DMS 273 (cell line): Measurements from ENCODE around the gene NAPA.
A peak's percentile ranks its signal among the peaks of the same experiment; 100 is the strongest.
"Not testable (repeated sequence)": the region's sequence is repeated elsewhere in the genome, so short reads cannot be mapped to it uniquely, and the experiment has no call there.

ENCODE experiments used
- DNase-seq: peaks from one replicate; lab custom pipeline; 2025; ENCODE audit not compliant: unreplicated experiment; lab: John Stamatoyannopoulos, UW

NAPA gene

DNA sequence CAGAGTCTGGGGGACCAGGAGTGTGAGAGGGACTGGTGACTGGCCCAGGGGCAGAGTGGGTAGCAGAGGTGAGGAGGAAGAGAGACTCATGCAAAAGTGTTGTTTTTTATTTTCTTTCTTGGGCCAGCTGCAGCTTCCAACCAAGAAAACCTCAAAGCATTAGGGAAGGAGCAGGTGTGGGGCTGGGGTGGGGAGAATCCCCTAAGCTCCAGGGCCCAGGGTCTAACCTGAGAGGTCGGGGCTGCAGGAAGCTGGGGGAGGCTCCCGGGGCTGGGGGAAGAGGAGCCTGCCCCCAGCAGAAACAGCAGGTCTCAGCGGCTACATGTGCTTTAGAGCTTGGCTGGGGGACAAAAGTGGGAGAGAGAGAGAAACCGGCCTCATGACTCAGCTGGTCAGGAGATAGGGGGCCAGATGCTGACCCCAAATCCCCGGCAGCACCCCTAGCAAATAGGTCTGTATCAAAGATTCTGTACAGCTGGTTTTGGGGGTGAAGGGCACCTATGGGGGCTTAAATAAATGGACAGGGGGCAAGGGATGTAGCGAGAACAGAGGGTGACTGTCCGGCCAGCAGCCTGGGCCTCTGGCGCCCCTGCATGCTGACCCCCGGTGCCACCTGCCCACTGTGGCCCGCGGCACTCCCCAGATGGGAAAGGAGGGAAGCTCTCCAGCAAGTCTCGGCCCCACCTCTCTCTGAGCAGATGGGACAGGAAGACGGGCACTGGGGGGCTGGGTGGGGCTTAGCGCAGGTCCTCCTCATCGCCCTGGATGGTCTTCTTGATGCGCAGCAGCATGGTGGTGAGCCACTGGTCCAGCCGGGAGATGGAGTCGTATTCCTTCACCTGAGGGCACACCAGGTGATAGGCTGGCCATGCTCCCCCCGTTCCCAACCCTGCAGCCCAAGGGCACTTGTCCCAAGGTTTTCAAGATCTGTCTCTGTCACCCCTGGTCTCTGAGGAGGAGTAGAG, 27.0 kb downstream of the NAPA start:
- peak; percentile 68 for DNase-seq

- peak; percentile 36 for DNase-seq
Observed at GRCh38 chr19:47486900-47487299, 28.0 kb downstream of the NAPA start.

GRCh38 chr19:47486220-47486619, 28.6 kb downstream of the NAPA start:
- DNase-seq = not testable (repeated sequence)

DNA sequence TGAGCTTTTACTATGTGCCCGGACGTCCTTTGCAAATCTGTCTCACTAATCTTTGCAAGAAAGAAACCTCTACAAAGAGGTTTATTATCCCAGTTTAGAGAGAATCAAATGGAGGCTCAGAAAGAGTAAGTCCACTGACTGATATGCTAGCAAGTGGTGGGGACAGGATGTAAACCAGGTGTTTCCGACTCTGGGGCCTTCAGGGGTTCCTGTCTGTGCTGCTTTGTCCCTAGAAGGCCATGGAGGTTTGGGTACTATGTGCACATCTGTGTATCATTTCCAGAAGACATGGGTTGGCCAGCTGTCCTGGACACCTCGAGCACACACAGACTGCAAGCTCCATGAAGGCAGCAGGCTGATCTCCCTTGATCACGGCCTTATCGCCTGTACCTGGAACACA, 29.7 kb downstream of the NAPA start:
- DNase-seq = no peak

DNA sequence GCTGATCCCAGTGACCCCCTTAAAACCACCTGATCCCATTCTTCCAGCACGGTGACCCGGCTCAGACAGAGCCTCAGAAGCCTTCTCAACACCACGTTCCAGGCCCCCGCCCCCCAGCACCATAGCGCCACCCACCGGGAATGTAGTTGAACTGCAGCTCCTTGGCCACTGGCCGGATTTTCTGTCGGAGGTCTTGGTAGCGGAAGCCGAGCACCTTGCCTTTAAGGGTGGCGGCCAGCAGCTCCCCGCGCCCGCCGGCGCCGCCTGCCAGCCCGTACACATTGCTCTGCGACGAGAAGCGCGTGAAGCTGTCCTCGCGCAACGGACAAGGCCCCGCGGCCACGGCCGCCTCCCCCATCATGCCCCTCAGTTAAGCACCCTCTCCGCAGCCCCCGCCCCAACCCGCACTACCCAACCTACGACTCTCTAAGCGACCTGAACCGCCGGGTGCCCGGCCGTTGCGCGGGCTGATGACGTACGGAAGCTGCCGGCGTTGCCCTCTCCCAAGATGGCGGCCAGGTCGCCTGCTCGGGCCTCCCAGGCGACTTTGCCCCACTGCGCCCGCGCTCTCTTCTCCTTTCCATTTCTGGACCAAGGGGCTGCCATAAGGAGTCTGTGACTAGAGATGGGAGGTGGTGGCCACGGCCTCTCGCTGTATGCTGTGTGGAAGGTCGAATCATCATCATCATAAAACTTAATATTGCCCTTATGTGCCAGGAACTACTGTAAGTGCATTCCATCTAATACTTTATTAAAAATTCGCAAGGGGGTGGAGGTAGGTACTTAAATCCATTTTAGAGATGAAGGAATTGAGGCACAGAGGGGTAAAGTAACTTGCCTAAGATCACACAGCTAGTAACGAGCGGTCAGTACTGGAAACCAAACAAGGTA, 30.8 kb downstream of the NAPA start, which contains the start of gene KPTN:
Gene KPTN, minus strand, starts transcription at position 420 of the 891 bp plus-strand sequence. Its CDS starts 59 bp downstream, at position 361.
- DNase-seq = peak; percentile 97

DNA sequence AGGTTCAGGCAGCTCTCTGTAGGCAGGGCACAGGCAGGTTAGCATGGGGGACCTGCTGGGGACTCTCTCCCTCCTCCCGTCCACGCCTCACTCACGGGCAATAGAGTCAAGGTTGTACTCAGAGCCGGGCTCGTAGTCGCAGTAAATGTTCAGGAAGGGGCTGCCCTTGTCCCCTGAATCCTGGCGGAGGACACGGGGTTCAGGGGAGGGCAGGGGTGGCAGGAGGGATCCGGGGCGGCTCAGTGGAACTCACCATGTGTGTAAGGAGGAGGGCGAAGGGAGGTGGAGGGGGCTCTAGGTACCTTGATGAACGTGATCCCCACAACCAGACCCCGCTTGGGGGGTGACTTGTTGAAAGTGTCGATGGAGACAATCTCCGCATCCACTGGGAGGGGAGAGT, 31.7 kb downstream of the NAPA start:
- DNase-seq = no peak

- DNase-seq = no peak
Observed at GRCh38 chr19:47481460-47482052, 33.3 kb downstream of the NAPA start.

DNA sequence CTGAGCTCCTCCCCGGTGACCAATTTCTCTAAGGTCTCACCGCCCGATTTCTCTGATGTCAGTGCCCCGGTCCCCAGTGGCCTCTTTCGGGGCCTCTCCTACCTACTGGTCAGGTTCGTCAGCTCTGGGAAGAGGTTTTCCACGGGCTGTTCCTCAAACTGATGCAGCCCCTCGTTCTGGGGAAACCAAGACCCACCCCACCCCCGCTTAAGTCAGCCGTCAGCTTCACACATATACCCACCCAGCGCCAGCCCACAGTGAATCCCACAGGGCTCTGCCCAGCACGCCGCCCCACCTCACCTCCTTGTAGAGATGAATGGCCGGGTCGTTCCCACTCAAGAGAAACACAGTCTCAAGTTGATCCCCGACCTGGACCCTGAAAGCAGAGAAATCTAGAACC, 34.2 kb downstream of the NAPA start:
- DNase-seq = no peak

GRCh38 chr19:47479701-47480503, 35.0 kb downstream of the NAPA start:
- DNase-seq = no peak

DNA sequence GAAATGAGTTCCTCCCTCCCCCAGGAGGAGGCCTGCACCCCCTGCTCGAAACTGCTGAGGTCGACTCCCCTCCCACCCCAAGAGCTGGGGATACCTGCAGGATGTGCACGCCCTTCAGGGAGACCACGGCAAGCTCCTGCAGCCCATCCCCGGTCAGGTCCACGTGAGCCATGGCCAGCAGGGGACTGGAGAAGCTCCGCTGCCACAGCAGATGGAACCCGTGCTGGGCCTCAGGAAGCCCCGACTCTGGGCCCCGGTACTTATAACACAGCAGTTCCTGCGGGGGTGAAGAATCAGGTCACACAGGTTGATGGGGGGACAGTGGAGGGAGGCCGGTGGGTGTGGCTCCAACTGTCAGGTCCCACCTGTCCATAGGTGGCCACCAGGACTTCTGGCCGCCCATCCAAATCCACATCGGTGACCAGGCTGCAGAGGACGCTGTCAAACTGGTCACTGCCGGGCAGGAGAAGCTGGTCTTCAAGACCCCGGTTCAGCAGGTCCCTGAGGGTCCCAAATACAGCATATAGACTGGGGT, 38.4 kb downstream of the NAPA start:
- no peak for DNase-seq

- no peak for DNase-seq
Observed at GRCh38 chr19:47475465-47475864, 39.4 kb downstream of the NAPA start.

DNA sequence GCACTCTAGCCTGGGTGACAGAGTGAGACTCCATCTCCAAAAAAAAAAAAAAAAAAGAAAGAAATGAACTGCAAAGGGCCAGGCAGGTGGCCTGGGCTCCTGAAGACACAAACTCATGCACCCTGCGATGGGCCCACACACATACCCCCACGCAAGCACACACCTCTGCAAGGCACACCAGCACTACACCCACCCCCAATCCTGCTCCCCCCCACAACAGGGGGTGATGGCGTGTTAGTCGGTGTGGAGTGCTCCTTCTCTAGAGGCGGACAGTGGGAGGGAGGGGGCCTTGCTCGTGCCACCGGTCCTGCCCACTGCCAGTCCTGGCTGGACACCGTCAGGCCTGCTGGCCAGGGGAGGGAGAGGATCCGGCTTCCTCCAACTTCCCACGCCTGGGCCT, 41.5 kb downstream of the NAPA start:
- DNase-seq = no peak

- peak; percentile 90 for DNase-seq
Observed at GRCh38 chr19:47471733-47472457, 43.0 kb downstream of the NAPA start, which contains the start of gene SLC8A2. Gene SLC8A2, minus strand, starts transcription at chr19:47471893. Its CDS starts 5,490 bp downstream, at chr19:47466403.

DNA sequence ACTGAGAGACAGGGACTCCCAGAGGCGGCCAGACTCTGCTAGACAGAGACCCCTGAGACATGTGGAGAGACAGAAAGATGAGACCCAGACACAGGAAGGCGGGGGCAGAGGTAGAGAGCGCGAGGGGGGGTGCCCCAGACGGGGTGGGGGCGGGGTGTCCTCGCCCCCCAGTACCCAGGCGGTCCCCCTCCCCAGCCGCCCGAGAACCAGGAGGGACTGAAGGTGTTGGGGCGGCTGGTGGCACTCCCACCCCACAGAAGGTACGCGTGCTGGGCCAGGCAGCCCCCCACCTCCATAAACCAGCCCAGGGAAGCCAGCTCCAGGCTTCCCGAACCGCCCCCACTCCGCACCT, 43.5 kb downstream of the NAPA start:
- DNase-seq = no peak

DNA sequence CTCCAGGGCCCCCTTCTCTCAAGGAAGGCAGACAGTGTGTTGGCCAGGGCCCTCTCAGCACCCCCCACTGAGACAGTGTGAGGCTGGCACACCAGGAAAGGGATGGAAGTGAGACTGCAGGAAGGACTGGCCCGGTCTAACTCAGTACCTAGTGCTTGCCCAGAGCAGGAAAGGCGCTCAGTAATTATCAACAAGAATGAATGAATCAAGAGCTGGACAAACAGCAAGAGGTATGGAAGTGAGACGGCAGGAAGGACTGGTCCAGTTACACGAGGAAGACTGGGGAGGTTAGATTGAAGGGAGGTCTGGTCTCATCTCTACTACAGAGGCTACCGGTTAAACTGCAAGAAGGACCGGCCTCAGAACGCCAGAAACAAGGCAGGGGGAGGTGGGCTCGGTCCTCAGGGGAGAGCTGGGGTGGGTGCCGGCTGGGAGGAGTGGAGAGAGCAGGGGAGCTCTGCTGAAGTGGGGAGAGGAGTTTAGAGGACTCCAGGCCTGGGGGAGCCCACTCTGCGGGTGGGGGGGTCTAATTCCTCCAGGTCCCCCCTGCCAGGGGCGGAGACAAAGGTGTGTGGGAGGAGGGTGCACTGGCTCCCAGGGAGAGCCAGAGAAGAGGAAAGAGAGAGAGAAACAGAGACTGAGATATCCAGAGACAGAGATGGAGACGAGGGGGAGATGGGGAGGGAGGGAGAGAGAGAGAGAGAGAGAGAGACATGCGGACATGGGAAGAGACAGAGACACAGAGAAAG, 44.2 kb downstream of the NAPA start:
- no peak for DNase-seq

DNA sequence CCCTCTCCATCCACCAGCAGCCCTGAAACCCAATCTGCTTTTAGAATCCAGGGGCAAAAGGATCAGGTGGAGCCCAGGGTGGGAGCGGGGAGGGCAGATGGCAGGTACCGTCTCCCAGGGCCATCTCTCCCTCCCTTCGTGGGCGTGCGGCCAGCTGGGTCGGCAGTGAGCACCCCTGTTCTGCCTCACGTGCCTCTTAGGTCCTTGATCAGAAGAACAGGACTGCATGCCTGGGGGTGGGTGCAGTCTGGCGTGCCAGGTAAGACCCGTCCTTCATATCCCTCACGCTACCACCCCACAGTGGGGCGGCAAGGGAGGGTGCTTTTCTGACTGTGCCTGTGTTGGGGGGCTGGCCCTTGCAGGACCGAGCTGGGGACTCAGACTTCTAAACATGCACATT, 45.1 kb downstream of the NAPA start:
- peak; percentile 76 for DNase-seq

DNA sequence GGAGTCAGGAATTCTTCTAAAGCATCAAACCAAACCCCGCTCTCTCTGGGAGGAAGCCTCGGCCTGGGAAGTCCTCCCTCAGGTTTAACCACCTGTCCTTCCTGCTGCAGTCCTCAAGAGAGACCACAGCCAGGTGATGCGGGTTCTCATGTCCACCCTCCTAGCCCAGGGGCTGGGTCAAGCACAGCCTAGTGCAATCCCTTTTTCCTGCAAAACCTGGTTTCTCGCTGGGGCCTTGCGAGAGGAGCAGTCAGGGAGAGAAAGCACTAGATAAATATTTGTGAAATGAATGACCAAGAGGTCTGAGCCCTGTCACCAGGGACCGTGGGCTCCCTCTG, 45.5 kb downstream of the NAPA start:
- DNase-seq = no peak

DNA sequence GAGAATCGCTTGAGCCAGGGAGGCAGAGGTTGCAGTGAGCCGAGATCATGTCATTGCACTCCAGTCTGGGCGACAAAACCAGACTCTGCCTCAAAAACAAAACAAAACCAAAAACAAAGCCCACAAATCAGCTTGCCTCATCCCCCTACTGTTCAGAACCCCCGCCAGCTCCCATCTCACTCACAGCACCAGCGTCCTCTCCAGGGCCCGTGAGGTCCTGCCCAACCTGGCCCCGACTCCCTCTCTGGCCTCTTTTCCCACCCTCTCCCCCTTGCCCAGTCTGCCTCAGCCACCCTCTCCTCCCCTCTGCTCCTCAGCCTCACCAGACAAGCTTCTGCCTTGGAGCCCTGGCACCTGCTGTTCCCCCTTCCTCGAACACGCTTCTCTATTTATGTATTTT, 46.9 kb downstream of the NAPA start:
- DNase-seq = no peak

GRCh38 chr19:47465957-47466356, 48.9 kb downstream of the NAPA start:
- no peak for DNase-seq
